Stimulated activated CD8-positive, alpha-beta memory T cell treated with anti-CD3 and anti-CD28 coated beads, Interleukin-15, amount 100 ng/mL, for 24 hours (primary cell): ENCODE data around the gene HOXB2.
A peak's percentile ranks its signal among the peaks of the same experiment; 100 is the strongest.

Experiments
- DNase-seq: peaks from one replicate; pipeline ENCODE4 v3.0.0-alpha.2; 2020; ENCODE audit warnings: low read depth

The HOXB2 gene

GRCh38 chr17:48545022-48545375 lies at the start of gene HOXB2:
Gene HOXB2, minus strand, starts transcription at chr17:48545109. Its CDS starts 198 bp downstream, at chr17:48544911.
- DNase-seq, result no peak

DNA sequence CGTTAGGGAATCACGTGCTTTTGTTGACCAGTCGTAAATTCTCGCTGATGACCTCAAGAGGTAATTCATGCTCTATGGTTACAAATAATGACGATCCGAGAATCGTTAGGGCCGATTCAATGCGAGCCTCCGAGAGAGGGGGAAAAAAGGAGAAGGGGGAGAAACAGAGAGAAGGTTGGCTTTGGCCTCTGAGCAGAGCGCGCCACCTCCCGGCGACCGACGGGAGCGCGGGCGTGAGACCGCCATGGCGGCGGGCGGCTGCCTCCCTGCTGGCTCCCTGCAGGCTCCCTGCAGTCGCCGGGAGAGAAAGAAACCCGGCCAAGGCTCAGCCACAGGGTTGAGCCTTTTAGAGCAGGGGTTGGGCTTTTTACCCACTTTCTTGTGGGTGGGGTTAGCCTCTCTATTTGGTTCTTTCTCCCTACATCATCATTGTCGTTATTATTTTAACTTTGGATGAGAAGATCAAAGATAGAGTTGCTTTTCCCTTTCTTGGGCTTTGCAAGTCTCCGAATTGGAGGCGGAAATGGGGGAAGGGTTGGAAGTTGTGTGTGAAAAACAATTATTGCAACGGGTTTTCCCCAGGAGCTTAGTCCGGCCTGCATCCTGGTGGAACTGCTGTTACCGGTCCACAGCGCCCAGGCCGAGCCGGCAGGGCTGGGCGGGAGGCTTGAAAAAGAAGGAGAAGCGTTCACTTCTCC lies 49.1 kb upstream of the HOXB2 start:
- DNase-seq, result peak; percentile 65

DNA sequence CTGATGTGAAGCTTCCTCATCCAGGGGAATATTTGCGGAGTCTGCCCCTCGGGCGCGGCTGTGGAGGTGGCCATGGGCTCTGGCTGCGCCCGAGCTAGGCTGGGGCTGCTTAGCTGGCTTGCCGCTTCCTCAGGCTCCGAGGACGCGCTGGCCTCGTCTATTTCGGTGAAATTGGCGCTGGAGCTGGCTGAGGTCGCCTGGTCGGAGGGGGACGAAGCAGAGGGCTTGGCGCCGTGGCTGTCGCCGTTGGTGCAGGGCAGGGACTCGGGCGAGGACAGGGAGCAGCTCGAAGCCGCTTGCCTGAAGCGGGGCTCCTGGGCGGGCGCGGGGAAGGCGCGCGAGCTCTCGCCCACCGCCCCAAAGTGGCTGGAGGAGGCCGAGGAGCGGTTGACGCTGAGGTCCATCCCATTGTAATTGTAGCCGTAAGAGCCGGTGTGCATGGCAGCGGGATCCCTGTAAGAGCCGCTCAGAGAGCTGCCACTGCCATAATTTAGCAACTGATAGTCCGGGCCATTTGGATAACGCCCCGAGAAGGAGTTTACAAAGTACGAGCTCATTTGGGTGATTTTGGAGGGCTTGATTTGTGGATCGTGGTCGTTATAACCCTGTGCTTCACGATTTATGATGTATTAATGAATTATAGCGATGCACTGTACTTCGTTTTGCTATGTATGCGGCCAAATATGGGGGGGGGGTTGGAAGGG lies 48.4 kb upstream of the HOXB2 start, which contains the start of gene HOXB5:
Gene HOXB5 (minus strand): TSS at position 654 of the 704 bp plus-strand sequence. CDS start 97 bp downstream, at position 557.
- DNase-seq, result no peak

GRCh38 chr17:48592577-48592976 lies 47.7 kb upstream of the HOXB2 start:
- DNase-seq, result no peak

DNA sequence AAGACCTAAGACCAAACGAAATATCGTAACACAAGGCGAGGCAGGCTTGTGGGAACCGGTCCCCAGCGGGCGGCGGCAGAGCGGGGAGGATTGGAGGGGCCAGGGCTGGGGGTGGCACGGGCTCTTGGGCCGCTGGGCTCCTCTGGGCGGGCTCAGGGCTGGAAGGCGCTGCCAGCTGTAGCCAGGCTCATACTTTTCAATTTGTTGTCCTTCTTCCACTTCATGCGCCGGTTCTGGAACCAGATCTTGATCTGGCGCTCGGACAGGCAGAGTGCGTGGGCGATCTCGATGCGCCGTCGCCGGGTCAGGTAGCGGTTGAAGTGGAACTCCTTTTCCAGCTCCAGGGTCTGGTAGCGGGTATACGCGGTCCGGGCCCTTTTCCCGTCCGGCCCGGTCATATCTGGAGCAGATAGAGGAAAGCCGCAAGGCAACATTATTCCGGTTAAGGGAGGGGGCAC lies 47.2 kb upstream of the HOXB2 start:
- no peak for DNase-seq

DNA sequence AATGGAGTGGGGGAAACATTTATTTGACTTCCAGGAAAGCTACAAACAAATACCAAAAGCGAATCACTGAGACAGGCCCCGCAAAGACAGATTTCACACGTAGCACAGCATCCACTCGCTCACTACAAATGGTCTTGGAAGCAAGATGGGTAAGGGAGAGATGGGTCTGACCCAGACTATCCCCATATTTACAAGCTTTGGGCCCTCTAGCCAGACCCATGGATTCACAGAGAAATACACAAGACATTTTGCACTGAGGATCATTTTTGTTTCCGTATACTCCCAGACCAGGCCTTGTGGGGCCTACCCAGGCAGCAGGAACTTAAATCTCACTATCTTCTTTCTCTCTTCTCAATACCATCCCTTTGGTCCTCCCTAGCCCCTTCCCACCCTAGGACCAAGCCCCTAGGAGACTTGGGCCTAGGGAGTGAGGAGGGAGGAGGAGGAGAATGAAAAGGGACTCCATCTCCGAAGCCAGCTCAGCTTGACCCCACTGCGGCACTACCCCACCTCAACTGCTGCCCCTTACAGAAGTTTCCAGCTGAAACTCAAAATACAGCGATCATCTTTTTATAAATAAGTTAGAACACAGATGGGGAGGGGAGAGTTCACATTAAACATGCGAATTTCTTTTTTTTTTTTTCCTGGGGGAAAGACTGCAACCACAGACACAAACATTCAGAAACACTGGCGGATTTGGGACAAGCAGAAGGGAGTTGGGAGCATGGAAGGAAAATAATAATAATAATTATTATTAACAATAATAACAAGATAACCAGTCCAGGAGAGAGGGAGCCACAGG lies 46.5 kb upstream of the HOXB2 start:
- no peak for DNase-seq

DNA sequence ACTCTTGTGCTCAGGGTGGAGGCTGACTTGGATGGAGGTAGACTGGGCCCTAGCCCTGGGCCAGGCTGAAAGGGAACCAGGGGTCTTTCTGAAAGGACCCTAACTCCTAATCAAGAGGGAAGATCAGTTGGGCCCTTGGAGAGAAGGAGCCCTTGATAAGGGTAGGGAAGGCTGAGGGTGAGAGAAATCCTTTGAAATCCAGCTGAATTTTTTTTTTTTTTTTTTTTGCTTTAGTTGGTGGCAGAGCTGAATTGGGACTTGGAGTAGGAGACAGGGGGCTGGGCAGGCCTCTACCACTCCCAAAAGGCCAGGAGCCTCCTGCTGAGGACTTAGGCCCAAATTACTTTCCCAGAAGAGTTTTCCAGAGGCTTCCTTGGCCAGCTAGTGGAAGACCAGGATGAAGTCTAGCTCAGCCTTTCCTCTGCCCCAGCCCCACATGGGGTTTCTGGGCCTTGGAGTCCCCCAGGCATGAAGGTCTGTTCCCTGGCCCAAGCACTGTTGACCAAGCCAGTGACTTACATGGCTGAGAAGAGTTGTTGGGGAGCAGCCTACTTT lies 45.8 kb upstream of the HOXB2 start:
- DNase-seq, result no peak

- no peak for DNase-seq
These were observed 45.1 kb upstream of the HOXB2 start, which contains the start of gene HOXB3 for GRCh38 chr17:48589831-48590606. Gene HOXB3, minus strand, starts transcription at chr17:48590241. Its CDS starts 37,767 bp downstream, at chr17:48552474.

- DNase-seq, result no peak
These were observed 44.3 kb upstream of the HOXB2 start for GRCh38 chr17:48589060-48589830.

GRCh38 chr17:48588528-48588927 lies 43.6 kb upstream of the HOXB2 start:
- no peak for DNase-seq

DNA sequence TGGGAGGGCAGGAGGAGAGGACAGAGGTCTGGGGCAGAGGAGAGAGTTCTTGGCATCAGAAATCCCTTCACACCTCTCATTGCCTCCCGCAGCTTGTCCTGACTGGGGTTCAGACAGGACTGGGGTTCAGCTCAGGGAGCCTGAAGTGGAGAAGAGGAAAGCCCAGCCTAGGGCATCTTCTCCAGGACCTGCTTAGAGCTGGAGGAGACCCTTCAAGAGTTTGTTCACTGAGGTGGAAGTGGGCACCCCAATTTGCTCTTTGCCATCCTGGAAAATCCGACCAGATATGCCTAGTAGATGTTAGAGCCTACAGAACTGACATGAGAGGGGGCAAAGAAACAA lies 43.1 kb upstream of the HOXB2 start:
- no peak for DNase-seq

- DNase-seq, result no peak
These were observed 42.6 kb upstream of the HOXB2 start for GRCh38 chr17:48587276-48588073.

- no peak for DNase-seq
These were observed 41.7 kb upstream of the HOXB2 start for GRCh38 chr17:48586355-48587258.

DNA sequence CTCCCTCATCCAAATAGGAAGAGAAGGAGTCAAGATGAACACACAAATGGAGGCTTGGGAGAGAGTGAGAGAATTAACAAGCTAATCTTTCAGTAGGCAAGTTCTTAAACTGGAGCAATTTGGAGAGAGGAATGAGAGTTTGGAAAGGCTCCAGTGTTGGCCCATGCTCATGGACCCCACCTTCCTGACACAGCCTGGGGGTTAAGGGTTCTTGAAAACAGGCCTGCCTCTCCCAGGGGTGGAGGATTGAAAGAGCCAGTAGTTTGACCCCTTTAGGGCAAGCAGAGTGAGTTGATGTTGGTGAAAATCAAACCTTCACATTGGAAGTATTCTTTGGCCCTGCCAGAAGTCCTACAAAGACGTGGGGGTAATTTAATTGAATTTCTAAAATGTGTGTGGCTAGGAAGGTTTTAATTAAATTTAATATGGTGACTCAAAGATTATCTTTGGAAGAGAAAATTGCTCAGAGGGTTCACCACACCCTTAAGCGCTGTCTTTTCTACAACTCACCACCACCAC lies 39.4 kb upstream of the HOXB2 start:
- no peak for DNase-seq

- DNase-seq, result no peak
These were observed 38.9 kb upstream of the HOXB2 start for GRCh38 chr17:48583708-48584222.

GRCh38 chr17:48582750-48583069 lies 37.8 kb upstream of the HOXB2 start:
- no peak for DNase-seq

DNA sequence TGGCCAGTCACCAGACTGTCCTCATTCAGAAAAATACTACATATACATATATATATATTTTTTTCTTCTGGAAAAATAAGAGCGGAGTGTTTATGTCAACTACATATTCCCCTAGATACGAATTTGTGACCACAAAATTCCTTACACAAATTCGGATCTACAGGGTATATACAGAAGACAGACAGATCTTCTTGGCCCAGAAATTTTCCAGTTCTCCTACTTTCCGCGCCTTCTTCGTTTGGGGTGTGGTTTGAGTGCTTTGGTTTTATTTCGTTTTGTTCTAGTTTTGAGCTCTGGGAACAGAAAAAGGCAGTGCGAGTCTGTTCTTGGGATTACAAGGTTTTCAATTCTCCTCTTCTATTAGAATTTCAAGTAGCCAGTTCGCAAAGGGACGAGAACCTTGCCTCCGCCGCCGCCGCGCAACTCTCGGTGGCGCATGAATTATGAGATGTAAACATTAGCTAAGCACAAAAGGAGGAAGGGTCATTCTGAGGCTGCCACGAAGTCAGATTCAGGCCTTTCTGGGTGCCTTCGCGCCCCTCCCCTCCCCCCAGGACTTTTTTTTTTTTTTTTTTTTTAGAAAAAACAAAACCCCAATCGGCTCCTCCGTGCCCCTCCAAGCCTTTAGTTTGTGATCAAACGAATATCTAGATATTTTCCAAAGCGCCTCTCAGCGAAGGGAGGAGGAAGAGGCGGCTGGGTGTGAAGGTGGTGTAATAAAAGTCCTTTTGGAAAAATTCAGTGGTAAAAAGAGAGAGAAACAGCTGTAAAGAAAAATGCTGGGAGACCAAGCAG lies 35.0 kb upstream of the HOXB2 start:
- no peak for DNase-seq

DNA sequence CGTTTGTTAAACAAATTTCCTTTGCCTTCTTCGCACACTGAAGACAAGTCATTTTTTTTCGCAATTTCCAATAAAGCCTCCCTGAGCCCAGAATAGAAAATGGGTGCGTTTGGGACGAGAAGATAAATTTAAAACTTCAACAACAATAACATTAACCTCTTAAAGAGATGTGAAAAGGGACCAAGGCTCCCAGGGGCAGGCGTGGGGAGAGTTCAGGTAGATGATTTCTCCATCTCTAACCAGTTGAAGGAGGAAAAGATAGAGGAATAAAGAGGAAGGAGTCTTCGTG lies 34.5 kb upstream of the HOXB2 start:
- DNase-seq, result no peak
